Panc1 (cell line): Measurements from ENCODE around the gene ADARB2. TPM values are rescaled to one million over a fixed set of nuclear protein-coding genes. Genes with fewer than 3 reads are reported as not detected.

Source experiments
- ATAC-seq: fragments of 200-7000 bp; cut with Tn5 transposase; 2 replicates; pipeline ENCODE4 v1.9.1; 2020; ENCODE audit warnings: mild to moderate bottlenecking, moderate library complexity
- BruUV-seq: library from RNA; stranded (reverse); fragments of 400-500 nt; replicated peaks from 2 replicates; lab custom pipeline; 2021; lab: Mats Ljungman, UMichigan
- CTCF ChIA-PET: fragments of 300-600 bp; sonication (Branson Sonifier 250); formaldehyde crosslinking; loops from one replicate; lab custom pipeline; 2022; ENCODE audit warnings: antibody characterized with exemption; lab: Charles Lee
- POLR2A ChIA-PET: fragments of 300-600 bp; sonication (Branson Sonifier 250); formaldehyde crosslinking; loops from one replicate; lab custom pipeline; 2022; ENCODE audit warnings: antibody characterized with exemption; lab: Charles Lee
- DNase-seq: peaks from one replicate; pipeline ENCODE4 v3.0.0-alpha.2; 2010; ENCODE audit warnings: low read depth, low spot score
- H3K27ac ChIP-seq: 2 replicates; pipeline ENCODE4 v1.5.1; 2011; ENCODE audit warnings: mild to moderate bottlenecking, low read length, inconsistent platforms
- H3K27me3 ChIP-seq: fragments of 200-500 bp; sonication (Bioruptor generic); 2 replicates; pipeline ENCODE4 v1.6.0; 2014; ENCODE audit warnings: low read length, inconsistent platforms; ENCODE audit not compliant: control insufficient read depth, insufficient read depth
- H3K36me3 ChIP-seq: fragments of 200-500 bp; sonication (Bioruptor generic); 2 replicates; pipeline ENCODE4 v1.5.1; 2014; ENCODE audit warnings: inconsistent platforms, mild to moderate bottlenecking, low read length, moderate library complexity; ENCODE audit not compliant: control insufficient read depth, insufficient read depth
- H3K4me1 ChIP-seq: 2 replicates; pipeline ENCODE4 v1.5.1; 2011; ENCODE audit warnings: inconsistent platforms, mild to moderate bottlenecking, low read length, moderate library complexity; ENCODE audit not compliant: control insufficient read depth, insufficient read depth
- H3K4me3 ChIP-seq, 2 experiments: 2 replicates each; pipeline ENCODE4 v1.5.1; 2011 to 2012; ENCODE audit warnings: low read depth in 2 of 2, low read length in 2 of 2, mild to moderate bottlenecking in 2 of 2, inconsistent platforms in 1 of 2, moderate library complexity in 1 of 2
- H3K9me3 ChIP-seq: fragments of 200-500 bp; sonication (Bioruptor generic); 2 replicates; pipeline ENCODE4 v1.5.1; 2014; ENCODE audit warnings: low read depth, mild to moderate bottlenecking, inconsistent platforms, low read length, moderate library complexity; ENCODE audit not compliant: control insufficient read depth, insufficient read depth
- CTCF ChIP-seq: fragments of 450-650 bp; IDR thresholded peaks from 2 replicates; pipeline ENCODE4 v1.5.1; 2017; ENCODE audit warnings: mild to moderate bottlenecking
- POLR2AphosphoS5 ChIP-seq: IDR thresholded peaks from 2 replicates; pipeline ENCODE4 v1.6.1; 2012; ENCODE audit warnings: mild to moderate bottlenecking, low read depth, low read length, moderate library complexity
- REST ChIP-seq, 2 experiments: IDR thresholded peaks; 2 replicates each; pipeline ENCODE4 v1.6.1; 2011 to 2012; ENCODE audit warnings: low read depth in 2 of 2, control low read depth in 1 of 2, low read length in 1 of 2, mild to moderate bottlenecking in 1 of 2, moderate library complexity in 1 of 2; ENCODE audit not compliant: insufficient read depth in 1 of 2
- SIN3A ChIP-seq: IDR thresholded peaks from 2 replicates; pipeline ENCODE4 v1.6.1; 2012; ENCODE audit warnings: low read depth, mild to moderate bottlenecking, low read length, moderate library complexity, borderline replicate concordance; ENCODE audit not compliant: insufficient read depth
- TCF7L2 ChIP-seq: IDR thresholded peaks from 2 replicates; pipeline ENCODE4 v1.6.1; 2011; ENCODE audit warnings: mild to moderate bottlenecking, low read depth, low read length, inconsistent platforms
- in situ Hi-C: cut with HindIII; loops from 2 replicates; pipeline ENCODE4 v1.10.0; 2016; ENCODE audit warnings: low sequenced_read_pairs, low pct_unique_long_range_greater_than_20kb
- intact Hi-C: fragments of 100-400 bp; cut with micrococcal nuclease; formaldehyde crosslinking; loops from one replicate; pipeline ENCODE4 v1.10.0; 2022; ENCODE audit not compliant: unreplicated experiment
- total RNA-seq: library from RNA; stranded (reverse); gene quantifications from one replicate; pipeline ENCODE4 v1.2.1, GENCODE V29; 2021; ENCODE audit not compliant: unreplicated experiment

Gene ADARB2
- total RNA-seq, 1 experiment from 2014 or later = 0.31 TPM

- BruUV-seq = no TSS peak
- Histone ChIP-seq H3K27ac (no peak overlapping the region), H3K4me3 (no peak overlapping the region), H3K9me3 (no peaks in the 10 kb centered on the region), H3K27me3 (no peaks in the 10 kb centered on the region; the same call in 1 of the 2 replicates), H3K4me1 (no peaks in the 10 kb centered on the region), H3K36me3 (no peaks in the 10 kb centered on the region)
- ChIA-PET CTCF (no interaction called here), POLR2A (no interaction called here)
- in situ Hi-C loops = no loop called here
- ATAC-seq (no peak), DNase-seq (no peak)
- intact Hi-C loops = no loop called here
- TF ChIP-seq TCF7L2 (no peak), CTCF (no peak), REST (IDR thresholded peaks at IDR 0.05; ENCODE audit: insufficient read depth in 1 of 2, low read depth in 2 of 2, low read length in 1 of 2) (no peak), POLR2AphosphoS5 (no peak), SIN3A (no peak)
Measured at GRCh38 chr10:1233031-1233430, 504.3 kb downstream of the ADARB2 start.

GRCh38 chr10:1232164-1232911, 505.0 kb downstream of the ADARB2 start:
- TF ChIP-seq REST (IDR thresholded peaks at IDR 0.05; ENCODE audit: insufficient read depth in 1 of 2, low read depth in 2 of 2, low read length in 1 of 2) (no peak), POLR2AphosphoS5 (no peak), CTCF (no peak), TCF7L2 (no peak), SIN3A (no peak)
- DNase-seq (no peak), ATAC-seq (no peak)
- BruUV-seq = no TSS peak
- H3K27me3 ChIP-seq = peaks cover 4% of the 10 kb centered on the region
- intact Hi-C loops (no loop called here), in situ Hi-C loops (no loop called here)
- no peaks in the 10 kb centered on the region for H3K36me3 ChIP-seq
- CTCF ChIA-PET = no interaction called here
- no peak overlapping the region for H3K27ac ChIP-seq
- POLR2A ChIA-PET = no interaction called here
- H3K4me1 ChIP-seq = no peaks in the 10 kb centered on the region
- H3K4me3 ChIP-seq = no peak overlapping the region
- H3K9me3 ChIP-seq = no peaks in the 10 kb centered on the region
